NCI-H2196 treated with DMSO at 0.1 percent for 48 hours (cell line): ENCODE data around the gene HMCN2.
"Not testable (repeated sequence)": the region's sequence is repeated elsewhere in the genome, so short reads cannot be mapped to it uniquely, and the experiment has no call there.

Experiments
- DNase-seq: peaks from one replicate; lab custom pipeline; 2025; ENCODE audit not compliant: unreplicated experiment; lab: John Stamatoyannopoulos, UW

Gene HMCN2

DNA sequence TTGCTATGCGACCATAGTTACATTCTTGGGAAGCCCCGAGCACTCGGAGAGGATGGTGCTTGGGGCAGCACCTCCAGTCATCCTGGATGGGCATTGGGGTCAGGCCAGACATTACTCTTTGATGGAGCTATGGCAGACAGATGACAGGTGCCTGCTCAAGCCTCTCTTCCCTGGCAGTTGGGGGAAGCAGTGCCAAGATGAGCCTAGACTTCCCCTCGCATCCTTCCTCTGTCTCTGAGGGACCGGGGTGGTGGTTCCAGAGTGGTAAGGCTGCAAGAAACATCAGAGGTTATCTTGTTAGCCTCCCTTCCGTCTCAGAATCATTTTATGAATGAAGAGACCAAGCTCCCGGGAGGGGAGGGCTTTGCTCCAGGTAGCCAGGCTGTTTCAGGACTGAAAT lies 2.8 kb upstream of the HMCN2 start:
- no peak for DNase-seq

GRCh38 chr9:130263601-130264413 lies 1.8 kb upstream of the HMCN2 start:
- no peak for DNase-seq

DNA sequence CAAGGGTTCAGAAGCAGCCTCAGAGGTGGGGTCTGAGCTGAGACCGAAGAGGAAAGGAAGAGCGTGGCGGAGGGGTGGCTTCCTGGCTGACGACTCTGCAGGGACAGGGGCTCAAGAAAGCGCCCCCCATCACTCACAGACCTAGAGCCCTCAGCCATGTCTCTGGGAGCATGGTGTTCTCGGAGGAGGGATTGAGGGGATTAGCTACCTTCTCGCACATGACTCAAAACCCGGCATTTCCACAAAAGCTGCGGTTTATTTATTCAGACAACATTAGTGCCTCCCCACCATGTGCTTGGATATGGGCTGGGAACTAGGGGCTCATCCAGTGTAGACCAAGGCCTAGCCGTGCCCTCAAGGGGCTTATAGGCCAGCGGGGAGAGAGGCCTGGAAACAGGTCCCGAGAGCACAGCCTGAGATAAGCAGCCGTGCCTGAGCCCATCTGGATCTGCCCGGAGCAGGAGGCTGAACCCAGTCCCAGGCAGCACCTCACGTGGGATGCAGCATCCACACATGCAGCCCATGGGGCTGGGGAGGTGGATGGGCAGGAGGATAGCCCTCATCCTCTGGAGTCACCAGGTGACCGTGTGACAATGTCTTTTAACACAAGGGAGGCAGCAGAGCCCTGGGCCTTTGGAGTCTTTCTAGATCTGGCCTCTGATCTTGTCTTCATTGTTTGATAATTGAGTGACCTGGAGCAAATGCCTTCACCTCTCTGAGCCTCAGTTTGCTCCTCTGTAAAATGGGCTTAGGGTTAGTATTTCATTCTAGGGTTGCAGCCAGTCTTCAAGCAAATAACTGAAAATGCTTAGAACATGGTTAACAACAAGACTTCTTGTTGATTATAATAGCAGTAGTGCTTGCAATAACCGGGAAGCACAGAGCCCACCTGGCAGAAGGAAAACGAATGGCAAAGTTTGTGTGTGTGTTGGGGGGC lies 878 bp upstream of the HMCN2 start:
- DNase-seq = no peak

DNA sequence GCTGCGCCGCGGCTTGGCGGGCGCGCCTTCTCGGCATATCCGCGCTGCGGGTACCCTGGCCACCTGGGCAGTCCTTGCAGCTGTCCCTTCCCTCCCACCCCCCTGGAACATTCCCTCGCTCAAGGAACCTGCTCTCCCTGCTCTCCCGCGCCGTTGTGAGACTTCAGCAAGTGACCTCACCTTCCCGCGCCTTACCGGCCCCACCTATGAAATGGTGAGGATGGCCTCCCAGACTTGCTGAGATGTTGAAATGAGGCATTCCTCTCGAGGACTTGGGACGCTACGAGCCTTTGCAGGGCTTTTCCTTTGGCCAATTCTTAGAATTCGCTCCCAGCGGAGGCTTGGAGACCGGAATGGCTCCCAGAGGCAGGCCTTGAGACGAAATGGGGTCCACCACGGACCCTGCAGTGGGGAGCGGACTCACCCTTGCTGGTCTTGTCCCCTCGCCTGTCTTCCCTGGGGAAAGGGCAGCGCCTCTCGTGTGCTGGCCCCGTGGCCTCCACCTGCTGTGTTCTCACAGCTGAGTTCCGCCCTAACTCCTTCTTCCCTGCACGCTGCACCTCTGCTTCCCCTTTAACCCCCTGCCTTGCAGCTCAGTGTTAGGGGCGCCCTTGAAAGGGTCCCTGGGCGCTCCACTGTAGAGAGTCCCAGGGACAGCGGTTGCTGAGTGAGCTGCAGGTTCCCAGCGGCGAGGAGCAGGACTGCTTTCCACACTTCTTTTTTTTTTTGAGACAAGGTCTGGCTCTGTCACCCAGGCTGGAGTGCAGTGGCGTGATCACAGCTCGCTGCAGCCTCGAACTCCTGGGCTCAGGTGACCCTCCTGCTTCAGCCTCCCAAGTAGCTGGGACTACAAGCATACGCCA lies 907 bp downstream of the HMCN2 start:
- no peak for DNase-seq

DNA sequence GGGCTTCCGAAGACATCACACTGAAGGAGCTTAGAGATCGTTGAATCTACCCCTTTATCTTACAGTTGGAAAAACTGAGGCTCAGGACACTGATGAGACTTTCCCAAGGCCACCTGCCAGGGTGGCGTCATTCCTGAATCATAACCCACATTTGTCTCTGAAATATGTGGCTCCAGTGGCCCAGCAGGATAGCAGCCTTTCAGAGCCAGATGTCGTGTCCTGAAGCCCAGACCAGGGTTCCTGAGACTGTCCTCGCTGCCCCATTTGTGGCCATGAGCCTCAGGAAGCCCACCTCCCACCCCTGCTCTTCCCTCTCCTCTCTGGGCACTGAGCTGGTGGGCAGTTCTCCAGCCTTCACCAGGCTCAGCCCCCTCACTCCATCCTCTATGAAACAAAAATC lies 2.4 kb downstream of the HMCN2 start:
- no peak for DNase-seq

DNA sequence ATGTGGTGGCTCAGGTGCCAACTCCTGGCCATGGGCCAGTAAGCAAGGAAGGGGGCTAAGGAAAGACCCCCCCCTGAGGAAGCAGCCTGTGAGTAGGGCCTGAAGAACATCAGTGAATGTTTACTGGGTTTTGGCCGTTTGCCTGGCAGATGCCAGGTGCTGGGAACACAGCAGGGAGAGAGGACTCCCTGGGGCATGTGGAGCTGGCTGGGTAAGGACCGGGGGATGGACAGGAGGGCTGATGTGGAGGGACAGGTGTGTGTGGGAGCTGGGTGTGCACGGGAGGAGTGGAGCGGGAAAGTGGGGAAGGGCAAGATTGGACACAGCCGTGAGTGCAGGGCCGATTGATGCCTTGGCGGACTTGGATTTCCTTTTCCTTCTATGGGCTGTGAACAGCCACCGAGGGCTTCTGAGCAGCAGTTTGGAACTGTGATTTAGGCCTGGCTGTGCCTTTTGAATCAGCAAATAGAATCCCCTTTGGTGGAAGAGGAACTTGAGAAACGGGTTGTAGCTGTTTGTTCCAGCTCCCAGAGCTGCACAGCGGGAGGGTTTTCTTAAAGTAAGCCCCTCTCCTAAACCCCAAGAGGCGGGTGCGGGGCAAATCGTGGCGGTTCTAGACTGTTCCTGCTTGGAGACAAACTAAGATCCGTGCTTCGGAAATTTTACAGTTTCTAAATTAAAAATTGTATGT lies 3.1 kb downstream of the HMCN2 start:
- no peak for DNase-seq

- no peak for DNase-seq
Measured at GRCh38 chr9:130271473-130271872, 5.9 kb downstream of the HMCN2 start.

GRCh38 chr9:130275156-130275555 lies 9.6 kb downstream of the HMCN2 start:
- DNase-seq = no peak

DNA sequence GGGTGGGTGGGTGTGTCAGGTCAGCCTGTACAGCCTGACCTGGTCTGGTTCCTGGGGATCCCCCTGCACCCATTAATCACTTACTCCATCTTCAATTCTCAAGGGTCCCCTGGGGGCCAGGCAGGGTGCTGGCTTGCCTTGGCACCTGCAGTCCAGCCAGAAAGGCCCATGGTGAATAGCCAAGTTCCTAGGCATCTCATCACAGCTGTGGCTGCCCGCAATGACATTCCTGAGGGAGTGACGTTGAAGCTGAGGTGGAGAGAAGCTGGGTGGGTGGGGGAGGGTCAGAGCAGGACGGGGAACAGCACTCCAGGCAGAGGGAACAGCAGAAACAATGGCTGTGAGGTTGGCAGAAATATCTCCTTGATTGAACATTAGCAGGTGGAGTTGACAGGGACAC lies 10.6 kb downstream of the HMCN2 start:
- no peak for DNase-seq

DNA sequence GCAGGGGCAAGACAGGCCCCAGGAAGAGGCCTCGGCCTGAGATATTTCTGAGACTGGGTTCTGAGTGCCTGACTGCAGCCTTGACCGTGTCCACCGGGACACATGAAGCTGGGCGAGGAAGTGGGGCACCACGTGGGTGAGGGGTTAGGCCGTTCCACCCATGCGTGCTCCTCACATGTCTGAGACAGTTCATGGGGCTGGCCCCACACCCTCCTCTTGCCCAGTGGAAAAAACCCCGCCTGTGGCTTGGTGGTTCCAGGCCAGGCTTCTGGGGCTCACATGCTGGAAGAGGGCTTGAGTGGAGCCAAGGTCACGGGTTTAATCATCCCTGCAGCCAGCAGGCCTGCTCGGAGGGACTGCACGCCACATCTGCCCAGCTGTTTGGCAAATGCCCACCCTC lies 11.4 kb downstream of the HMCN2 start:
- DNase-seq = no peak

DNA sequence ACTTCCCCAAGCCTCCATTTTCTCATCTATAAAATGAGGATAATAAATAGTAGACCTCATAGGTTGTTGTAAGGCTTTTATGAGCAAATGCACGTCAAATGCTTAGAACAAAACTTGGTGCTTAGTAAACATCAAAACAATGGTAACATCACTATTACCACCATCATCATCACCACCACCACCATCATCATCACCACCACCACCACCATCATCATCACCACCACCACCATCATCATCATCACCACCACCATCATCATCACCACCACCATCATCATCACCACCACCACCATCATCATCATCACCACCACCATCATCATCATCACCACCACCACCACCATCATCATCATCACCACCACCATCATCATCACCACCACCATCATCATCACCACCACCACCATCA lies 12.0 kb downstream of the HMCN2 start:
- not testable (repeated sequence) for DNase-seq

DNA sequence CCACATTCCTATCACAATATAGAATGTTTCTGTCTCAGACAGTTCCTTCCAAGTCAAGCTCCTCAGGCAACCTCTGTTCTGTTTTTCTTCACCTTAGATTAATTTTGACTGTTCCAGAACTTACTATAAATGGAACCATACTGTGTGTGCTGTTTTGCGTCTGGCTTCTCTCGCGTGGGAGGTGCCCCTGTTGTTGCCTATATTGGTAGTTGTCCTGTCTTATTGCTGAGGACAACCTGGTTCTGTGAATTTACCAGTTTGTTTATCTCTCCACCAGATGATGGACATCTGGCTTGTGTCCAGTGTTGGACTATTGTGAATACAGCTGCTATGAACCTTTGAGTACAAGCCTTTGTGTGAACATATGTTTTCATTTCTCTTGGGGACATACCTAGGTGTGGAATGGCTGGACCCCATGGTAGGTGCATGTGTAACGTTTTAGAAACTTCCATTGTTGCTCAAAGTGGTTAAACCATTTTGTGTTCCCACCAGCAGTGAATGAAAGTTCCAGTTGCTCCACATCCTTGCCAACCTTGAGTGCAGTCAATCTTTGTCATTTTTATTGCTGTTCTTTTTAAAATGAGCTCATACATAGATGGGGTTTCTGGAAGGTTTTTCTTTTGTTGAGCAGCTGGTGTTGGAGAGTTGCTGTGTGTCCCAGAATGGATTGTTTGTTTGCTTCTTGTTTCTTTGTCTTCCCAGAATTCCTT lies 18.1 kb downstream of the HMCN2 start:
- no peak for DNase-seq

DNA sequence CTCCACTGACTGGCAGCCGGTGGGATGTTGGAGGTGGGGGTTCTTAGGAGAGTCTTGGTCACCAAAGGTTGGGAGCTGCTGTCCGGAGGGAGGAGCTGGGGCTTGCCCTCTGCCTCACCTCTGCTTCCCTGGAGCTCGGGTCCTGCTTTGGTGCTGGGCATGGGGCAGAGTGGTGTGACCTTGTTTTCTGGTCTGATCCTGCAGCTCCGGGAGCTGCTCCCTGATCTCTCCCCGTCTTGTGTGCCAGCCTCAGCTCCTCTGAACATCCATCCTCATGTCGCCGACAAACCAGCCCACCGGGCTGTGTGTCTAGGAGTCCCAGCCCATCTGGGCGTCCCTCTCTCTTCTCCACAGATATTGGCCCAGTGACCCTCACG lies 18.7 kb downstream of the HMCN2 start:
- DNase-seq = no peak

GRCh38 chr9:130284690-130285089 lies 19.1 kb downstream of the HMCN2 start:
- no peak for DNase-seq

GRCh38 chr9:130285271-130285670 lies 19.7 kb downstream of the HMCN2 start:
- no peak for DNase-seq

DNA sequence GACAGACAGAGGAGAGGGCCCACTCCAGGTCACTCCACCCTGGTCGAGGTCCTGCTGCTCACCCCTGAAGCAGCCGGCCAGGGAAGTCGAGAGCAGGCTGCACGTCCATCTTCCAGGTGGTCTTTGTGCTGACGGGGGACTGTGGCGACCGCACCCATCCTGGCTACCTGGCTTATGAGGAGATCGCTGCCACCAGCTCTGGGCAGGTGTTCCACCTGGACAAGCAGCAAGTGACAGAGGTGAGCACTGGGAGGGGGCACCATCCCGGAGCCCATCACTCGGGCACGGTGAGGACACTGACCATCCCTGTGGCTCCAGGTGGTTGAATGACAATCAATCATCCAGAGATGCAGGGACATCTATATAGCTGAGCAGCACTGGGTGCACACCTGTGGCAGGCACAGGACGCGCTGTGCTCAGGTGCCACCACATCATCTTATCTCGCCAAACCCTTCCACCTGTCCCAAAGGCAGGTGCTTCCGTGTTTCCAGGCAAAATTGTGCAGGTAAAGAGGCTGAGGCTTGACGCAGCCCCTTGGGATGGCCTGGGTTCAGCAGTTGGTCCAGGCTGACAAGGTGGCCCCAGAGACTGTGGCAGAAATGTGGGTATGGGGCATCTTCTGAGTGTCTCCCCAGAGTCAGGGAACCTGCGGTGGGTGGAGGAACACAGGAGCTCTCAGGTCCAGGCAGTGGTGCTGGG lies 20.7 kb downstream of the HMCN2 start:
- no peak for DNase-seq

DNA sequence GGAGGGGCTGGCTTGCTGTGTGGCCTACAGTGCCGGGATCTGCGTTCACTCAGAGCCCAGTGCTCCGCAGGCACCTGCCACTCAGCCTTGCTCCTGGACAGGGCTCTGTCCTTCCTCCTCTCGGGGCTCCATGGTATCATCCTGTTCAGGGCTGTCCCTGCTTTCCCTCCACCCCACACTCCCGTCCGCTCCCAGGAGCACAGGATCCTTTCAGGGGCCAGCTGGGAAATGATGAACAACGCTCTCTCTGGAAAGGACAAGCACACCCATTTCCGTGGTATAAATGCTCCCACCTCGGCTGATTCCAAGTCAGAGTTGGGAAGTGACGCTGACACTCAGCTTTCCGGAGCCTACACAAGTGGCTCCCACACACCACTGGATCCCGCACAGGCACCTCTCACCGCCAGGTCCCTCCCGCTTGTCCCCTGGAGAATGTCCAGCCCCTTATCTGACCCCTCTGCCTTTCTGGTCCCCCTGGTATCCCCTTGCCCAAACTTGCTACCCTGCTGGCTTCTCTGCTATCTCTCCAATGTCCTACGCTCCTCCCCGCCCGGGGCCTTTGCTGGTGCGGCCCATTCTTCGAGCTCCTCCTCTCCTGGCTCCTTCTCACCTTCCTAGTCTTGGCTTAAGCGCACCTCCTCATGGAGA lies 21.3 kb downstream of the HMCN2 start:
- no peak for DNase-seq

- DNase-seq = peak; percentile 41
Measured at GRCh38 chr9:130287736-130288135, 22.2 kb downstream of the HMCN2 start.

GRCh38 chr9:130288393-130288792 lies 22.8 kb downstream of the HMCN2 start:
- DNase-seq = no peak
